Stomach (tissue), 4 donors: ENCODE data around the gene CBX2.

Experiments
- CTCF ChIP-seq, 7 experiments: fragments of 450-650 bp in 4 of 7; fragments of 200-600 bp in 3 of 7; sonication (generic) in 3 of 7; IDR thresholded peaks; one replicate each; pipeline ENCODE4 v1.5.1; 2016 to 2019; ENCODE audit warnings: antibody characterized with exemption in 7 of 7, control low read depth in 2 of 7, mild to moderate bottlenecking in 1 of 7
- EP300 ChIP-seq: sonication (generic); formaldehyde crosslinking; IDR thresholded peaks from one replicate; pipeline ENCODE4 v1.6.1; 2017; ENCODE audit warnings: antibody characterized with exemption

GRCh38 chr17:79740413-79740812 is 37.5 kb upstream of the CBX2 start:
- TF ChIP-seq EP300: no peak
- no peak for TF ChIP-seq CTCF (IDR thresholded peaks at IDR 0.05)
